K562 (cell line): ENCODE data around the gene OR52I2. TPM values are rescaled to one million over a fixed set of nuclear protein-coding genes. Genes with fewer than 3 reads are reported as not detected.
A peak's percentile ranks its signal among the peaks of the same experiment; 100 is the strongest.

Source experiments
- CREB1 ChIP-seq, 2 experiments: sonication (generic) in 1 of 2; formaldehyde crosslinking in 1 of 2; IDR thresholded peaks; 2 replicates each; pipeline versions ENCODE4 v1.6.1 to v1.8.0; 2012 to 2022; ENCODE audit warnings: inconsistent platforms in 1 of 2, mild to moderate bottlenecking in 1 of 2, missing genetic modification reagents in 1 of 2, moderate library complexity in 1 of 2
- CTBP1 ChIP-seq: fragments of 450-650 bp; IDR thresholded peaks from 2 replicates; pipeline ENCODE4 v1.6.1; 2016; ENCODE audit warnings: borderline replicate concordance
- EP400 ChIP-seq: fragments of 450-650 bp; IDR thresholded peaks from 2 replicates; pipeline ENCODE4 v1.6.1; 2017; ENCODE audit warnings: antibody characterized with exemption, mild to moderate bottlenecking, moderate library complexity
- FOS ChIP-seq: IDR thresholded peaks from 3 replicates; pipeline ENCODE4 v1.6.1; 2011; ENCODE audit not compliant: insufficient read length; ENCODE audit errors: extremely low read depth
- ILK ChIP-seq: fragments of 450-650 bp; IDR thresholded peaks from 2 replicates; pipeline ENCODE4 v1.6.1; 2016; ENCODE audit warnings: missing genetic modification characterization, low read depth, mild to moderate bottlenecking, missing compliant biosample characterization, moderate library complexity, borderline replicate concordance
- LCOR ChIP-seq: sonication (generic); formaldehyde crosslinking; IDR thresholded peaks from 2 replicates; pipeline ENCODE4 v1.8.0; 2022; ENCODE audit warnings: mild to moderate bottlenecking, missing genetic modification reagents
- MAZ ChIP-seq, 2 experiments: fragments of 450-650 bp in 1 of 2; sonication (generic) in 1 of 2; formaldehyde crosslinking; IDR thresholded peaks in 1 of 2; conservative IDR thresholded peaks in 1 of 2; 2 replicates each; pipeline versions ENCODE4 v1.4.0 to v1.5.0; 2020; ENCODE audit warnings: mild to moderate bottlenecking in 1 of 2, missing genetic modification reagents in 1 of 2
- NEUROD1 ChIP-seq: fragments of 150-350 bp; IDR thresholded peaks from 2 replicates; pipeline ENCODE4 v1.6.1; 2014; ENCODE audit warnings: borderline replicate concordance, low read length, low read depth; ENCODE audit not compliant: partially characterized antibody
- SP1 ChIP-seq: sonication (generic); formaldehyde crosslinking; IDR thresholded peaks from 2 replicates; pipeline ENCODE4 v1.8.1; 2022; ENCODE audit warnings: mild to moderate bottlenecking, missing genetic modification reagents
- ZNF239 ChIP-seq: fragments of 250-450 bp; sonication (Bioruptor Pico); IDR thresholded peaks from 2 replicates; pipeline ENCODE4 v1.4.0; 2020; ENCODE audit warnings: mild to moderate bottlenecking
- ZNF24 ChIP-seq: fragments of 450-650 bp; IDR thresholded peaks from 2 replicates; pipeline ENCODE4 v1.6.1; 2016
- ZNF263 ChIP-seq: sonication (generic); formaldehyde crosslinking; IDR thresholded peaks from 2 replicates; pipeline ENCODE4 v1.8.0; 2022; ENCODE audit warnings: mild to moderate bottlenecking, missing genetic modification reagents, borderline replicate concordance
- ZNF644 ChIP-seq: fragments of 200-800 bp; sonication (Bioruptor generic); IDR thresholded peaks from 2 replicates; pipeline ENCODE4 v1.6.1; 2016; ENCODE audit warnings: low read depth, missing genetic modification characterization, missing compliant biosample characterization
- polyA plus RNA-seq, 8 experiments: library from polyadenylated mRNA; depleted of rRNA in 4 of 8; stranded (reverse) in 5 of 8; unstranded in 3 of 8; fragments of >200 nt; fragmentation: Nextera tagmentation in 2 of 8; fragmentation: Illumina TruSeq in 1 of 8; extraction: Ambion mirVana in 2 of 8; extraction: Trizol in 1 of 8; gene quantifications; 2 replicates each; pipeline versions ENCODE4 v1.2.1 to v1.2.3, GENCODE V29; 2011 to 2014; ENCODE audit warnings: inconsistent platforms in 1 of 8, missing spikeins in 1 of 8
- total RNA-seq, 7 experiments: library from RNA; depleted of rRNA in 6 of 7; stranded (reverse); fragments of >200 nt in 6 of 7; fragmentation: Illumina TruSeq in 2 of 7; extraction: Trizol in 2 of 7; gene quantifications; 2 replicates each; pipeline versions ENCODE4 v1.2.1 to v1.2.3, GENCODE V29; 2011 to 2021; ENCODE audit warnings: low replicate concordance in 1 of 7
- TF ChIP-seq, protein P1 (sequence below): fragments of 250-450 bp; sonication (Bioruptor Pico); IDR thresholded peaks from 2 replicates; pipeline ENCODE4 v1.9.0; 2021; ENCODE audit warnings: mild to moderate bottlenecking, inconsistent platforms
- TF ChIP-seq, protein P2 (sequence below), 2 experiments: fragments of 150-350 bp in 1 of 2; IDR thresholded peaks; 2 replicates each; pipeline ENCODE4 v1.6.1; 2012 to 2016; ENCODE audit warnings: low read depth in 2 of 2, low read length in 2 of 2, mild to moderate bottlenecking in 1 of 2, moderate library complexity in 1 of 2
- TF ChIP-seq, protein P3 (sequence below): fragments of 150-350 bp; IDR thresholded peaks from 2 replicates; pipeline ENCODE4 v1.6.1; 2014; ENCODE audit warnings: low read depth, mild to moderate bottlenecking, low read length, borderline replicate concordance

OR52I2 gene
- total and polyA plus RNA-seq, 9 of the 15 experiments (the other 6 are each of a cell fraction or from before 2014, with no cell fraction given) = not detected

DNA sequence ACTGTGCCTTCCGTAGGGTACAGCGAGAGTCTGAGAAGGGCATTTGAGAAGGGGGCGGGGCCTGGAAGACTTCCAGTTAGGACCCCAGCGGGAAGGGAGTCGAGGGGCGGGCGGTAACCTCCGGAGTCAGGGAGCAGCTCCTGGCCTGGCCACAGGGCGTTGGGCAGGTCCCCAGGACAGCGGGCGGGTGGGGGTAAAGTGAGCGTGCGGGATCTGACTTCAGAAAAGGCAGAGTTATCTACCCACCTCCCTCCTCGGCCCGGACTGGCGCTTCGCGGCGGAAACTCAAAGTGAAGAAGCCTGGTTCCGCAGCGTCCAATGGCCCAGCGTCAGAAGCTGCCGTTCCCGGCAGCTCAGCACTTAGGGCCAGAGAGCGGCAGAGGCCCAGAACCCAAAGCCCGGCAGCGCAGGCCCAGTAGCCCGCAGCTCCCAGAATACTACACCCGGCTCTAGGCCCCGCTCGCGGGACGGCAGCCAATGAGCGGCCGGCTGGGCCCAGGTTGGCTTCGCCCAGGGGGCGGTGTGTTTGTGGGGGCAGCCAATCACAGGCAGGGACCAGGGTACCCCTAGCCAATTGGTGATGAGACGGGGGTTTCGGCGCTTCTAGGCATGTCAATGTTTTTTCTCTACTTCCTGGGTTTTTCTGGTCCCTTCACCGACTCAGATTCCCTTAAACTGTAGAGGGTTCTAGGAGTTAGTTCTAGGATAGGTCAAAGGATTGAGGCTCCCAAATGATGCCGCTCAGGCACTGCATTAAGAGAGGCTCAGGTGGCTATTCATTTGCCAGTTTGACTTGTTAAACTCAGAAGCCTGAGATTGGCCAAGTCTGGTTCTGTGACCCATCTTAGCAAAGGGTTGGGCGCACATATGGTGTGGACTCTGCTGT lies 26.5 kb downstream of the OR52I2 start, which contains the start of gene TRIM68 (continued):
- TF ChIP-seq, protein P1, sequence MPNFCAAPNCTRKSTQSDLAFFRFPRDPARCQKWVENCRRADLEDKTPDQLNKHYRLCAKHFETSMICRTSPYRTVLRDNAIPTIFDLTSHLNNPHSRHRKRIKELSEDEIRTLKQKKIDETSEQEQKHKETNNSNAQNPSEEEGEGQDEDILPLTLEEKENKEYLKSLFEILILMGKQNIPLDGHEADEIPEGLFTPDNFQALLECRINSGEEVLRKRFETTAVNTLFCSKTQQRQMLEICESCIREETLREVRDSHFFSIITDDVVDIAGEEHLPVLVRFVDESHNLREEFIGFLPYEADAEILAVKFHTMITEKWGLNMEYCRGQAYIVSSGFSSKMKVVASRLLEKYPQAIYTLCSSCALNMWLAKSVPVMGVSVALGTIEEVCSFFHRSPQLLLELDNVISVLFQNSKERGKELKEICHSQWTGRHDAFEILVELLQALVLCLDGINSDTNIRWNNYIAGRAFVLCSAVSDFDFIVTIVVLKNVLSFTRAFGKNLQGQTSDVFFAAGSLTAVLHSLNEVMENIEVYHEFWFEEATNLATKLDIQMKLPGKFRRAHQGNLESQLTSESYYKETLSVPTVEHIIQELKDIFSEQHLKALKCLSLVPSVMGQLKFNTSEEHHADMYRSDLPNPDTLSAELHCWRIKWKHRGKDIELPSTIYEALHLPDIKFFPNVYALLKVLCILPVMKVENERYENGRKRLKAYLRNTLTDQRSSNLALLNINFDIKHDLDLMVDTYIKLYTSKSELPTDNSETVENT (CRISPR knock-in tag) = no peak
- TF ChIP-seq NEUROD1 (peak; percentile 84), CREB1 (IDR thresholded peaks at IDR 0.05) (0 out of 2 replicates have a peak, but pooled peaks have one; percentile 14), CREB1 (CRISPR knock-in tag; IDR thresholded peaks at IDR 0.05) (no peak; the same call in 1 of the 2 replicates), MAZ (CRISPR knock-in tag; conservative IDR thresholded peaks at IDR 0.05 in 1 of 2, IDR thresholded peaks at IDR 0.05 in 1 of 2) (peak; percentile 65 to 69; a peak in 3 of 4 replicates), ZNF239 (CRISPR knock-in tag) (no peak), FOS (peak; percentile 93), CTBP1 (0 out of 2 replicates have a peak, but pooled peaks have one; percentile 39), SP1 (CRISPR knock-in tag) (peak; percentile 44; the same call in 1 of the 2 replicates), ZNF24 (no peak), ILK (no peak), LCOR (peak; percentile 87), ZNF644 (peak; percentile 64; the same call in 1 of the 2 replicates), ZNF263 (0 out of 2 replicates have a peak, but pooled peaks have one; percentile 18), EP400 (0 out of 2 replicates have a peak, but pooled peaks have one; percentile 24)
- TF ChIP-seq, protein P2, sequence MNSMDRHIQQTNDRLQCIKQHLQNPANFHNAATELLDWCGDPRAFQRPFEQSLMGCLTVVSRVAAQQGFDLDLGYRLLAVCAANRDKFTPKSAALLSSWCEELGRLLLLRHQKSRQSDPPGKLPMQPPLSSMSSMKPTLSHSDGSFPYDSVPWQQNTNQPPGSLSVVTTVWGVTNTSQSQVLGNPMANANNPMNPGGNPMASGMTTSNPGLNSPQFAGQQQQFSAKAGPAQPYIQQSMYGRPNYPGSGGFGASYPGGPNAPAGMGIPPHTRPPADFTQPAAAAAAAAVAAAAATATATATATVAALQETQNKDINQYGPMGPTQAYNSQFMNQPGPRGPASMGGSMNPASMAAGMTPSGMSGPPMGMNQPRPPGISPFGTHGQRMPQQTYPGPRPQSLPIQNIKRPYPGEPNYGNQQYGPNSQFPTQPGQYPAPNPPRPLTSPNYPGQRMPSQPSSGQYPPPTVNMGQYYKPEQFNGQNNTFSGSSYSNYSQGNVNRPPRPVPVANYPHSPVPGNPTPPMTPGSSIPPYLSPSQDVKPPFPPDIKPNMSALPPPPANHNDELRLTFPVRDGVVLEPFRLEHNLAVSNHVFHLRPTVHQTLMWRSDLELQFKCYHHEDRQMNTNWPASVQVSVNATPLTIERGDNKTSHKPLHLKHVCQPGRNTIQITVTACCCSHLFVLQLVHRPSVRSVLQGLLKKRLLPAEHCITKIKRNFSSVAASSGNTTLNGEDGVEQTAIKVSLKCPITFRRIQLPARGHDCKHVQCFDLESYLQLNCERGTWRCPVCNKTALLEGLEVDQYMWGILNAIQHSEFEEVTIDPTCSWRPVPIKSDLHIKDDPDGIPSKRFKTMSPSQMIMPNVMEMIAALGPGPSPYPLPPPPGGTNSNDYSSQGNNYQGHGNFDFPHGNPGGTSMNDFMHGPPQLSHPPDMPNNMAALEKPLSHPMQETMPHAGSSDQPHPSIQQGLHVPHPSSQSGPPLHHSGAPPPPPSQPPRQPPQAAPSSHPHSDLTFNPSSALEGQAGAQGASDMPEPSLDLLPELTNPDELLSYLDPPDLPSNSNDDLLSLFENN (IDR thresholded peaks at IDR 0.05; ENCODE audit: low read depth in 2 of 2, low read length in 2 of 2) = no peak
- TF ChIP-seq, protein P3, sequence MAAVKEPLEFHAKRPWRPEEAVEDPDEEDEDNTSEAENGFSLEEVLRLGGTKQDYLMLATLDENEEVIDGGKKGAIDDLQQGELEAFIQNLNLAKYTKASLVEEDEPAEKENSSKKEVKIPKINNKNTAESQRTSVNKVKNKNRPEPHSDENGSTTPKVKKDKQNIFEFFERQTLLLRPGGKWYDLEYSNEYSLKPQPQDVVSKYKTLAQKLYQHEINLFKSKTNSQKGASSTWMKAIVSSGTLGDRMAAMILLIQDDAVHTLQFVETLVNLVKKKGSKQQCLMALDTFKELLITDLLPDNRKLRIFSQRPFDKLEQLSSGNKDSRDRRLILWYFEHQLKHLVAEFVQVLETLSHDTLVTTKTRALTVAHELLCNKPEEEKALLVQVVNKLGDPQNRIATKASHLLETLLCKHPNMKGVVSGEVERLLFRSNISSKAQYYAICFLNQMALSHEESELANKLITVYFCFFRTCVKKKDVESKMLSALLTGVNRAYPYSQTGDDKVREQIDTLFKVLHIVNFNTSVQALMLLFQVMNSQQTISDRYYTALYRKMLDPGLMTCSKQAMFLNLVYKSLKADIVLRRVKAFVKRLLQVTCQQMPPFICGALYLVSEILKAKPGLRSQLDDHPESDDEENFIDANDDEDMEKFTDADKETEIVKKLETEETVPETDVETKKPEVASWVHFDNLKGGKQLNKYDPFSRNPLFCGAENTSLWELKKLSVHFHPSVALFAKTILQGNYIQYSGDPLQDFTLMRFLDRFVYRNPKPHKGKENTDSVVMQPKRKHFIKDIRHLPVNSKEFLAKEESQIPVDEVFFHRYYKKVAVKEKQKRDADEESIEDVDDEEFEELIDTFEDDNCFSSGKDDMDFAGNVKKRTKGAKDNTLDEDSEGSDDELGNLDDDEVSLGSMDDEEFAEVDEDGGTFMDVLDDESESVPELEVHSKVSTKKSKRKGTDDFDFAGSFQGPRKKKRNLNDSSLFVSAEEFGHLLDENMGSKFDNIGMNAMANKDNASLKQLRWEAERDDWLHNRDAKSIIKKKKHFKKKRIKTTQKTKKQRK = peak; percentile 57; the same call in 1 of the 2 replicates
